Measurements from ENCODE around the gene CCDC157.

Gene CCDC157
- 0.59 to 1.5 (median 0.95) reads per million in 18 experiments for total RNA-seq

GRCh38 chr22:30356449-30357235, at the start of gene CCDC157, which contains the start of gene SF3A1:
Gene CCDC157, plus strand, starts transcription at chr22:30357007. Its CDS starts 8,994 bp downstream, at chr22:30366001.
Gene SF3A1, minus strand, starts transcription at chr22:30356894. Its CDS starts 102 bp downstream, at chr22:30356792.
- peak; percentile 88 to 94 for DNase-seq

DNA sequence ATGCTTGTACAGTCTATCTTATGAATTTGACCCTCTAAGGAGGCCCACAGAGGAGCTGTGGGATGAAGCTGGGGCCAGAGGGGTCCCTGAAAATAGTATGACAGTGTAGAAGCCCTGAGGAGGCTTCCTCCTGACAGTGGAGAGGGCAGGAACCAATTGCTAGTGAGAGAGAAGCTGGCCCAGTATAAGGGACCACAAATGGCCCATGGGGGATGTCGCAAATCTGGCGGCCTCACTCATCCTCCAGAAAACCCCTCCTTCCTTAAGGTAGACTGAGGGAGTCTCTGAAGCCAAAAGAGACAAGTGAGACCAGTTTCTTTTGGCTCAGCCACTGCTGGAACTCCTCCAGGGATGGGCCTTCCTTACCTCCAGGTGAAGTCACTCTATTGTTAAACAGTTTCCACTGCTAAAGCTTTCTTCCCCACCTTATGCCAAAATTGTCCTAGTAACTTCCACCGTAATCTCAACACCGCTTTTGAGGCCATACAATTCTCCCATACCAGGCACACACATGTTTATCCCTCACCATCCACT, 49.7 kb upstream of the CCDC157 start:
- DNase-seq: no peak

GRCh38 chr22:30308093-30308492, 48.7 kb upstream of the CCDC157 start:
- no peak for DNase-seq

GRCh38 chr22:30308518-30309230, 48.1 kb upstream of the CCDC157 start:
- peak in 1 of 2 donors; percentile 32 for DNase-seq

DNA sequence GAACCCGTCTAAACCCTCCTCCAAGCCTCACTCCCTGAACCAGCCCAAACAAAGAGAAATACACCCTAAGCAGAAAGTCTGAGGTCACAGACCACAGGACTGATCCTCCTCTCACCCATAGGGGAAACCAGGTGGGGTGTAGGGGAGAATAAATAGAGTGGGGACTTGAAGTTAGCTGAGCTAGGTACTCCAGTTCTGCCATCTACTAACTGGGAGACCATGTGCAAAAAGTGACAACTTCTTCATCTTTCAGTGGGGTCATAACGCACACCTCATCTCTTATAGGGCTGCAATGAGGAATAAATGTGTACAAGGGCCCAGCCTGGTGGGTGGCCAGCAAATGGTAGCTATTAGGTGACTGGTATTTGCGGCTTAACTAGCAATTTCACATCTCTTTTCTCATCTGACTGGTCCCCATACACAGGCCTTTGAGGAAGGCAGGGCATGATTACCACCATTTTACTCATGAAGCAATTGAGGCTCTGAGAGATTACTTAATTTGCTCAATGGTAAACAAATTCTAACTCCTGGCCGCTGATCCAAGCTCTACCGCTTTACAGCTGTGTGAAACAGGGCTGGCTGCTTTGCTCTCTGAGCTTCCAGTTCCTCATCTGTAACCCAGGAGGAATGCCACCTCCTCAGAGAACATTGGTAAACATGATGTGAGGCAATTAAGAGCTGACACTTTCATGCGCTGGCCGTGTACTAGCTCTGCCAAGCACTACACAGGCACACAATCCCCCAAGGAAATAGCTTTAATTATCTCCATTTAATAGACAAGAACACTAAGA, 46.7 kb upstream of the CCDC157 start:
- DNase-seq: peak; percentile 93 to 95

DNA sequence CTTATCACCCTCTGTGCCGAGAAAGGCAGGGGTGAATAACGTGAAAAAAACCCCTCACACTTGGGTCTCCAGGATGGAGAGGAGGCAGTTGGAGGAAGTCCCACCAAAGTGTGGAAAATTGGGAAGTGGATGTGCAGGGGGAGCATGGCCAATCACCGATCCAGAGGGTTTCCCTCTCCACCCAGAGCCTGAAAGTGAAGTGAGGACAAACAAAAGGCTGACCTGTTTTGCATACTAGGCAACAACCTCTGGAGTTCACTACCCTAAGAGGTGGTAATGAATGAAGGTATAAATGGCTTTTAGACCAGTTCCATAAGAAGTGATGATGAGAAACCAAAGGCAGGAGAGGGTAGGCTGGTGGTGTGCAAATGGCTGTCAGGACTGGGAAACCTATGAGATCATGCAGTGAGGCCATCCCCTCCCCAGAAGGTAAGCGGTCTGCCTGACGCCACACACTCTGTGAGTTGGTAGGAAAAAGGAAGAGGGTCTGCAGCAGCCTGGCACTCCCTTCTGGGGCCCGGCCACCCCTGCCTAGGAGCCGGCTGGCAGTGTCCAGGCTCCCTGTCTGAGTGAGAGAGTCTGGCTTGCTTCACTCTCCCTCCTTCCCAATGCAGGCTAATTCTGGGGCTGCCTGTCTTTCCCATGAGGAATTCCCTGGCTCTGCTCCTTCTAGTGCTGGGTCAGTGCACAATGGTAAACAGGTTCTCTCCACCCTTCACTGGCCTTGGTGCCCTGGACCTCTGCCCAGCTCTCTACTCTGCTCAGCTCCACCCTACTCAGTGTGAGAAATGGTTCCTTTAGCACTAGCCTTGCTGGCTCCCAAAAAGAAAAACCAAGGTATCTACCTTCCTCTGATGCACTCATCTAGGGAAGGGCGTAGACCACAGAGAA, 45.7 kb upstream of the CCDC157 start:
- no peak for DNase-seq

- peak in 1 of 2 donors; percentile 34 for DNase-seq
Measured at GRCh38 chr22:30312053-30312452, 44.8 kb upstream of the CCDC157 start.

DNA sequence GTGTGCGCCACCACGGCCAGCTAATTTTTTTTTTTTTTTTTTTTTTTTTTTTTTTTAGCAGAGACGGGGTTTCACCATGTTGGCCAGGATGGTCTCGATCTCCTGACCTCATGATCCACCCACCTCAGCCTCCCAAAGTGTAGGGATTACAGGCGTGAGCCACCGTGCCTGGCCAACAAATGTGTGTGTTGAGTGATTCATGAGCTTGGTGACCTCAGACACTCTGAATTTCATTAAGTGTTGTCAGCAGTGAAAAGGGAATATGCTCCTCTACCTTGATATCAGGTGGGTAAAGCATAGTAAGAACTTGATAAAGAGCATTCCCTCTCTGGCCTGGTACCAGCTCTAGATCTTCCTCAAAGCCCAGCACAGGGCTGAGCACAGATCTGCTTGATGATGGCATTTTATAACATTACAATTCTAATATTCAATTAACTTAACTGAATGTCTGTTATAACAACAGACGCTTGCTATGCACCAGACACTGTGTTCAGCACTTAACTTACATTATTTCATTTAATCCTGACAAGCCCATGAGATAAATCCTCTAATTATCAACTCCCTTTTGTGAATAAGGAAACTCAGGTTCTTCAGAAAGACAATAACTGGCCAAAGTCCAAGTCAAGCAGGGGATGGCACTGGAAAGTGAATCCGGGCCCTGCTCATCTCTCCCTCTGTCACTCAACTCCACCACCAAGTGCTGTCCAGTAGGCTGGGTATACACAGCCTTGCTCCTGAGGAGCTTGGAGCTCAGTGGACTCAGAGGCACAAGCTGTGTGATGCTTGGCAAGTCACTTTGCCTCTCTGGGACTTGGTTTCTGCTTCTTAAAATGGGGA, 43.1 kb upstream of the CCDC157 start:
- no peak for DNase-seq

GRCh38 chr22:30314915-30315314, 41.9 kb upstream of the CCDC157 start:
- peak; percentile 30 to 70 for DNase-seq

DNA sequence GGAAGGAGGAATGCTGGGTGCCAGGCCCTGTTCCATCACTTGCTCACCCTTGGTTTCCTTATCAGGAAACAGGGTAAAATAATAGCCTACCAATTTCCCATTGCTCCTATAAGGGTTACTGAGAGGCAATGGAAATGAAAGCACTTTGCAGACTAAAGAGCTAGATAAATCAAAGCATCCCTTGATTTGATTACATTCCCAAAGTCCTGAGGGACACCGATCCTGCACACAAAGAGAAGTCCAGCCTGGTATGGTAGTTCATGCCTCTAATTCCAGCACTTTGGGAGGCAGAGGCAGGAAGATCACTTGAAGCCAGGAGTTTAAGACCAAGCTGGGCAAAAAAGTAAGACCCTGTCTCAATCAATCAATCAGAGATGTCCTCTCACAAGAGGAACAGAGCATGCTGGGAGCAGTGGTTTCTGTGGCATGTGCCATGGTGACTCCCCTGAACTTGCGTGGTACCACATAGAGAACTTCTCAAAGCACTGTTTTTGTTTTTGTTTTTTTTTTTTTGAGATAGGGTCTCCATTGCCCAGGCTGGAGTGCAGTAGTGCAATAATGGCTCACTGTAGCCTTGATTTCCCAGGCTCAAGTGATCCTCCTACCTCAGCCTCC, 40.7 kb upstream of the CCDC157 start:
- DNase-seq: no peak

- no peak for DNase-seq
Measured at GRCh38 chr22:30317778-30318177, 39.0 kb upstream of the CCDC157 start.

- DNase-seq: peak; percentile 45 to 72
Measured at GRCh38 chr22:30318799-30319419, 37.9 kb upstream of the CCDC157 start.

- DNase-seq: no peak
Measured at GRCh38 chr22:30320021-30320556, 36.7 kb upstream of the CCDC157 start.

DNA sequence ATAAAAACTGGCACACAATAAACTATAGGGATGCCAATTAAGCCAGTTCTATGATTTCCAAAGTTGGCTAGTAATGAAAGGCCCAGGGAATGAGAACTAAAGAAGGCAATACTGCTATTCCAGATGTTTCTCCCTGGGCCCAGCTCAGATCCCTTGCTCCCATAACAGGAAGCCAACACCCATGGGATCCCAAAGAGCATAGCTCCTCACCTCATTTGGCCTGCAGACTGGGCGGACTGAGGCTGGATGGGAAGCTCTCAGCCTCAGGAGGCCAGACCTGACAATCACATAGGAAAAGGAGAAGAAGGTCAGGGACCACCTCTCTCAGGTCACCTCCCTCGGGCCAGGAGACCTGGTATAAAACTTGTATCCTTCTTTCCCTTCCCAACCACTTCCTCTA, 35.3 kb upstream of the CCDC157 start:
- no peak for DNase-seq

GRCh38 chr22:30323246-30323645, 33.6 kb upstream of the CCDC157 start:
- DNase-seq: no peak

DNA sequence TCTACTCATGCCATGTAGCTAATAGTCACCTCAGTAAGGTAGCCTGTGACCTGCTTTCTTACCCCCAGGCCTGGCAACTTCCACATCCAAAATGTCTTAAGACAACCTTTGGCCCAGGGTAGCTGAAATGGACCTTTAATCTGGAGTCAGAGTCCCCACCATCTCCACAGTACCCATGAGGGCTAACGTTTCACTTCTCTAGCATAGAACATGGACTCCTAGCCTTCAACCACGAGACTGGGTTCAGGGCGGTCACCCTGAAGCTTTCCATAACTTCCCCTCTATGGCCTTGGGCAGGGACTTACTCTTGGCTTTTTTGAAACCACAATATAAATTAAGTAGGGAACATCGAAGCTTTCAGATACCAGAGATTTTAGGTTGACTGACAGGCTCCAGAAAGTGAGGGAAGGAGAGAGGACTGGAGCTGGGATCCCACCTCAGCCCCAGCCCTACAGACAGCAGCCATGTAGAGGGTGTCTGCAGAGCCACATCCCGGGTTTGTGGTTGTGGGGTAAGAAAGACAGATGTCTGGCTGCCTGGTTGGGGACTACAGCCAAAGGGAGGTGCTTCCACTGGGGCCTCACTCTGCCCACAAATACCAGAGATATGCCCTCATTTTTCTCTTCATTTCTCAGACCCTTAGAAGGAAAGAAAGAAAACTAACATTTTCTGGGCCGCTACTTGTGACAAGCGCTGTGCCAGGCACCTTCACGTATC, 32.6 kb upstream of the CCDC157 start:
- peak; percentile 70 to 75 for DNase-seq

GRCh38 chr22:30325065-30325720, 31.6 kb upstream of the CCDC157 start:
- DNase-seq: peak; percentile 33 to 57

GRCh38 chr22:30325724-30326254, 31.0 kb upstream of the CCDC157 start:
- DNase-seq: no peak

Measured in inflammatory macrophage (primary cell).